Measurements from ENCODE around the gene PTPDC1.

GRCh38 chr9:94157050-94157801, 73.0 kb downstream of the PTPDC1 start:
- TF ChIP-seq CTCF (conservative IDR thresholded peaks at IDR 0.05; ENCODE audit: low read length) (no peak), EZH2phosphoT487 (IDR thresholded peaks at IDR 0.05; ENCODE audit: borderline replicate concordance) (no peak)

All from Loucy (cell line).